SH-SY5Y (cell line): ENCODE data around the gene LEPROT.

Experiments
- GATA2 ChIP-seq: IDR thresholded peaks from 2 replicates; pipeline ENCODE4 v1.6.1; 2011; ENCODE audit warnings: mild to moderate bottlenecking, low read depth, low read length
- GATA3 ChIP-seq: IDR thresholded peaks from 2 replicates; pipeline ENCODE4 v1.6.1; 2011; ENCODE audit warnings: low read depth, mild to moderate bottlenecking, low read length, moderate library complexity

DNA sequence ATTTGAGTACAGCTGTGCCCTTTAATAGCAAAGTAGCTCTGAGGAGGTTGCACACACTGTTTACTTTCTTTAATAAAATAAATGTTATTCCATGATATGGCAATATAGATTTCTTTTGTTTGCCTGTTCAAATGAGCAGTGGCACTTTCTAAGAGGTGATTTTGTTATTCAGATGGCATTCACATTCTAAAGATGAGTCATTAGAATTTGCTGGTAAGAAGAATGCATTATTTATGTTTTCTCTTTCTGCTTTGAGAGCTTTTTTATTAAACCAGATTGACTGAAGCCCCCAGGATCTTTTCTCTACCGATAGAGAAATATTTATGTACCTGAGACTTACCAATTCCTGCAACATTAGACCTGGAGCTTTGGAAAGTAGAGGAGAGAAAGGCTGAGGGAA, 11.2 kb upstream of the LEPROT start:
- TF ChIP-seq GATA2 (no peak), GATA3 (no peak)
